ENCODE measurements around the gene NUBP2. TPM values are rescaled to one million over a fixed set of nuclear protein-coding genes. Genes with fewer than 3 reads are reported as not detected.

The NUBP2 gene
- total RNA-seq, 1 donor from 2014 or later, result 82.9 TPM

GRCh38 chr16:1781758-1782407 lies 877 bp upstream of the NUBP2 start:
- DNase-seq (ENCODE audit: low read depth) (peak; percentile 14), FAIRE-seq (no peak)
- peak overlapping the region; percentile 63 for H3K4me3 ChIP-seq (ENCODE audit: low read depth, low read length)
- TF ChIP-seq, protein P1, sequence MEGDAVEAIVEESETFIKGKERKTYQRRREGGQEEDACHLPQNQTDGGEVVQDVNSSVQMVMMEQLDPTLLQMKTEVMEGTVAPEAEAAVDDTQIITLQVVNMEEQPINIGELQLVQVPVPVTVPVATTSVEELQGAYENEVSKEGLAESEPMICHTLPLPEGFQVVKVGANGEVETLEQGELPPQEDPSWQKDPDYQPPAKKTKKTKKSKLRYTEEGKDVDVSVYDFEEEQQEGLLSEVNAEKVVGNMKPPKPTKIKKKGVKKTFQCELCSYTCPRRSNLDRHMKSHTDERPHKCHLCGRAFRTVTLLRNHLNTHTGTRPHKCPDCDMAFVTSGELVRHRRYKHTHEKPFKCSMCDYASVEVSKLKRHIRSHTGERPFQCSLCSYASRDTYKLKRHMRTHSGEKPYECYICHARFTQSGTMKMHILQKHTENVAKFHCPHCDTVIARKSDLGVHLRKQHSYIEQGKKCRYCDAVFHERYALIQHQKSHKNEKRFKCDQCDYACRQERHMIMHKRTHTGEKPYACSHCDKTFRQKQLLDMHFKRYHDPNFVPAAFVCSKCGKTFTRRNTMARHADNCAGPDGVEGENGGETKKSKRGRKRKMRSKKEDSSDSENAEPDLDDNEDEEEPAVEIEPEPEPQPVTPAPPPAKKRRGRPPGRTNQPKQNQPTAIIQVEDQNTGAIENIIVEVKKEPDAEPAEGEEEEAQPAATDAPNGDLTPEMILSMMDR (IDR thresholded peaks at IDR 0.05; ENCODE audit: insufficient read depth, low read length, severe bottlenecking), result peak; percentile 25
- H3K36me3 ChIP-seq (ENCODE audit: control insufficient read depth, insufficient read depth, low read length), result peaks cover 14% of the 10 kb centered on the region
- H3K27me3 ChIP-seq (ENCODE audit: control insufficient read depth, insufficient read depth, low read length), result no peaks in the 10 kb centered on the region

GRCh38 chr16:1784977-1785845 lies 2.5 kb downstream of the NUBP2 start:
- TF ChIP-seq, protein P1 (IDR thresholded peaks at IDR 0.05; ENCODE audit: insufficient read depth, low read length, severe bottlenecking), result no peak
- H3K27me3 ChIP-seq (ENCODE audit: control insufficient read depth, insufficient read depth, low read length), result no peaks in the 10 kb centered on the region
- no peak overlapping the region for H3K4me3 ChIP-seq (ENCODE audit: low read depth, low read length)
- peak; percentile 52 for FAIRE-seq
- H3K36me3 ChIP-seq (ENCODE audit: control insufficient read depth, insufficient read depth, low read length), result peaks cover 14% of the 10 kb centered on the region
- DNase-seq (ENCODE audit: low read depth), result no peak

- H3K27me3 ChIP-seq (ENCODE audit: control insufficient read depth, insufficient read depth, low read length), result no peaks in the 10 kb centered on the region
- H3K4me3 ChIP-seq (ENCODE audit: low read depth, low read length), result no peak overlapping the region
- no peak for FAIRE-seq
- peaks cover 15% of the 10 kb centered on the region for H3K36me3 ChIP-seq (ENCODE audit: control insufficient read depth, insufficient read depth, low read length)
- TF ChIP-seq, protein P1 (IDR thresholded peaks at IDR 0.05; ENCODE audit: insufficient read depth, low read length, severe bottlenecking), result no peak
- no peak for DNase-seq (ENCODE audit: low read depth)
Observed at GRCh38 chr16:1785846-1786170, 3.0 kb downstream of the NUBP2 start.

- FAIRE-seq (no peak), DNase-seq (ENCODE audit: low read depth) (no peak)
- no peak overlapping the region for H3K4me3 ChIP-seq (ENCODE audit: low read depth, low read length)
- no peaks in the 10 kb centered on the region for H3K27me3 ChIP-seq (ENCODE audit: control insufficient read depth, insufficient read depth, low read length)
- TF ChIP-seq, protein P1 (IDR thresholded peaks at IDR 0.05; ENCODE audit: insufficient read depth, low read length, severe bottlenecking), result no peak
- peaks cover 12% of the 10 kb centered on the region for H3K36me3 ChIP-seq (ENCODE audit: control insufficient read depth, insufficient read depth, low read length)
Observed at GRCh38 chr16:1786242-1787055, 3.7 kb downstream of the NUBP2 start.

GRCh38 chr16:1787056-1787321 lies 4.2 kb downstream of the NUBP2 start:
- FAIRE-seq, result no peak

More at GRCh38 chr16:1787056-1787321, 4.2 kb downstream of the NUBP2 start:
- peaks cover 12% of the 10 kb centered on the region for H3K36me3 ChIP-seq (ENCODE audit: control insufficient read depth, insufficient read depth, low read length)
- no peak overlapping the region for H3K4me3 ChIP-seq (ENCODE audit: low read depth, low read length)
- DNase-seq (ENCODE audit: low read depth), result no peak
- TF ChIP-seq, protein P1 (IDR thresholded peaks at IDR 0.05; ENCODE audit: insufficient read depth, low read length, severe bottlenecking), result no peak
- no peaks in the 10 kb centered on the region for H3K27me3 ChIP-seq (ENCODE audit: control insufficient read depth, insufficient read depth, low read length)

Measured in bronchial epithelial cell (primary cell).